Measurements from ENCODE around the gene GAMT.

DNA sequence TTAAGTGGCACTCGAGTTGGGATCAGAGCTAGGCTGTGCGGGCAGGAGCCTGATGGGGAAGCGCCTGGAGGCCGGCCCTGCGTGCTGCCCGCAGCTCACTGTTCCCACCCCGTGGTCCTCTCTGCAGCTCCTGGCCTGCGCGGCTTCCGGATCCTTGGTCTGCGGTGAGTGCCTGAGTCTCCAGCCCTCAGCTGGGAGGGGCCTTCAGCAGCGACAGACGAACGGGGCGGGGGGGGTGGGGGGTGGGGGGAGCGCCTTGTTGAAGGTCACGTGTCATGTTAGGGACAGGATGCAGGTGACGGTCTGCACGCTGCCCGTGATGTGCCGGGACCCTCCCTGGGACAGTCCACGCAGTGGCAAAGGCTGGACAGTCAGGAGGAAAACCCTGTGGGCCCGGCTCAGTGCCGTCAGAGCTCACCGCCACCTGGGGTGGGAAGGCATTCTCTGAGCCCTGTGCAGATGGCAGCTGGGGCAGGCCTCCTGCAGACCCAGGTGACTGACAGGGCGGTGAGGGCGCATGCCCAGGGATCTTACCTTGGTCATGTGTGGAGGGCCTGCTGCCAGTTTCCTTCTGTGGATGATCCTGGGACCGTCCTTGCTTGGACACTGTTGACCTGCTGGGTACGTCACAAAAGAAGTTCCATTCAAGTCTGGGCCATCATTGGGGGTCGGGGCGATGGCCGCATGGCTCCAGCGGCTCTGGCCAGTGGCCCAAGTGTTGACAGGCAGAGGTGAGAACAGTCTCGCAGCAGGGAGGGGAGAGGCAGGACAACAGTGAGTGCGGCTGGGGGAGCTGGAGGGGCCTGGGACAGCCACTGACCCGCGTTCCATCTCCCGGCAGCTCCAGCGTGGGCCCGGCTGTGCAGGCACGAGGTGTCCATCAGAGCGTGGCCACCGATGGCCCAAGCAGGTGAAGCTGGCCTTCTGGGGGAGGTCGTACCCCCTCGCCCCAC lies 13.4 kb downstream of the GAMT start:
- TF ChIP-seq, protein P1, sequence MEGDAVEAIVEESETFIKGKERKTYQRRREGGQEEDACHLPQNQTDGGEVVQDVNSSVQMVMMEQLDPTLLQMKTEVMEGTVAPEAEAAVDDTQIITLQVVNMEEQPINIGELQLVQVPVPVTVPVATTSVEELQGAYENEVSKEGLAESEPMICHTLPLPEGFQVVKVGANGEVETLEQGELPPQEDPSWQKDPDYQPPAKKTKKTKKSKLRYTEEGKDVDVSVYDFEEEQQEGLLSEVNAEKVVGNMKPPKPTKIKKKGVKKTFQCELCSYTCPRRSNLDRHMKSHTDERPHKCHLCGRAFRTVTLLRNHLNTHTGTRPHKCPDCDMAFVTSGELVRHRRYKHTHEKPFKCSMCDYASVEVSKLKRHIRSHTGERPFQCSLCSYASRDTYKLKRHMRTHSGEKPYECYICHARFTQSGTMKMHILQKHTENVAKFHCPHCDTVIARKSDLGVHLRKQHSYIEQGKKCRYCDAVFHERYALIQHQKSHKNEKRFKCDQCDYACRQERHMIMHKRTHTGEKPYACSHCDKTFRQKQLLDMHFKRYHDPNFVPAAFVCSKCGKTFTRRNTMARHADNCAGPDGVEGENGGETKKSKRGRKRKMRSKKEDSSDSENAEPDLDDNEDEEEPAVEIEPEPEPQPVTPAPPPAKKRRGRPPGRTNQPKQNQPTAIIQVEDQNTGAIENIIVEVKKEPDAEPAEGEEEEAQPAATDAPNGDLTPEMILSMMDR (IDR thresholded peaks at IDR 0.05), result no peak
- no peak for TF ChIP-seq POLR2A (IDR thresholded peaks at IDR 0.05)
